ENCODE measurements around the gene MLPH. TPM values are rescaled to one million over a fixed set of nuclear protein-coding genes. Genes with fewer than 3 reads are reported as not detected.

Gene MLPH
- total and polyA plus RNA-seq, 2 donors (not counting 1 experiment from before 2014, with no cell fraction given), result not detected

DNA sequence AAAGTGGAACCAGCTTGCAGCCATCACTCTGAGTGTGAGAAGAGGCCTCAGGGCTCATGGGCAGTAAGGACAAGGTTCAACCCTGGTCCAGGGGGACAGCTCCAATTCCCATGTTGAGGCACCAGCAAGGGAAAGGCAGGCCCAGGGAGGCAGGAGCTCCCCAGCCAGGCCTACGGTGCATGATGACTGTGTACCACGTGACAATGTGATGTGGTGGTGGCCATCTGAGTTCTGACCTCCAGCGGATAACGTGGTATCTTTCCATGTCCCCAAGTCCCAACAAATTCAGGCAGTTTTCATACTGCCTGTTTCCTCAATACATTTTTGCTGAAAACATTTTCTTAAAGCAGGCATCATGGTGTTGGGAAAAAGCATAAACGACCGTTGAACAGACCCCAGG lies 36.9 kb upstream of the MLPH start:
- no peaks in the 10 kb centered on the region for H3K79me2 ChIP-seq (ENCODE audit: control insufficient read depth, insufficient read depth, low read length)
- Mint-ChIP-seq H3K4me1 (no peaks in the 10 kb centered on the region), H3K27ac (no peak overlapping the region), H3K4me3 (no peak overlapping the region), H3K9me3 (ENCODE audit: insufficient read depth) (no peaks in the 10 kb centered on the region), H3K27me3 (peaks cover 12% of the 10 kb centered on the region)
- H4K20me1 ChIP-seq (ENCODE audit: control insufficient read depth, insufficient read depth, low read length, poor library complexity, severe bottlenecking), result no peaks in the 10 kb centered on the region
- H3K27ac ChIP-seq (ENCODE audit: low read length in 2 of 2), result no peak overlapping the region
- WGBS (ENCODE audit: insufficient coverage), result 100% methylated on average over 4 of the region's 6 CpGs
- no peaks in the 10 kb centered on the region for H3K27me3 ChIP-seq (replicated peaks in 1 of 4; ENCODE audit: control extremely low read depth in 1 of 4, control insufficient read depth in 3 of 4, insufficient read depth in 4 of 4, low read length in 3 of 4)
- CTCF ChIA-PET, result no interaction called here
- no peaks in the 10 kb centered on the region for H3K9me3 ChIP-seq (ENCODE audit: control extremely low read depth in 1 of 3, control insufficient read depth in 2 of 3, insufficient read depth in 1 of 3, low read length in 2 of 3)
- no peak for TF ChIP-seq EZH2 (IDR thresholded peaks at IDR 0.05; ENCODE audit: borderline replicate concordance, insufficient read depth, low read depth, low read length, poor library complexity, severe bottlenecking)
- TF ChIP-seq, protein P1, sequence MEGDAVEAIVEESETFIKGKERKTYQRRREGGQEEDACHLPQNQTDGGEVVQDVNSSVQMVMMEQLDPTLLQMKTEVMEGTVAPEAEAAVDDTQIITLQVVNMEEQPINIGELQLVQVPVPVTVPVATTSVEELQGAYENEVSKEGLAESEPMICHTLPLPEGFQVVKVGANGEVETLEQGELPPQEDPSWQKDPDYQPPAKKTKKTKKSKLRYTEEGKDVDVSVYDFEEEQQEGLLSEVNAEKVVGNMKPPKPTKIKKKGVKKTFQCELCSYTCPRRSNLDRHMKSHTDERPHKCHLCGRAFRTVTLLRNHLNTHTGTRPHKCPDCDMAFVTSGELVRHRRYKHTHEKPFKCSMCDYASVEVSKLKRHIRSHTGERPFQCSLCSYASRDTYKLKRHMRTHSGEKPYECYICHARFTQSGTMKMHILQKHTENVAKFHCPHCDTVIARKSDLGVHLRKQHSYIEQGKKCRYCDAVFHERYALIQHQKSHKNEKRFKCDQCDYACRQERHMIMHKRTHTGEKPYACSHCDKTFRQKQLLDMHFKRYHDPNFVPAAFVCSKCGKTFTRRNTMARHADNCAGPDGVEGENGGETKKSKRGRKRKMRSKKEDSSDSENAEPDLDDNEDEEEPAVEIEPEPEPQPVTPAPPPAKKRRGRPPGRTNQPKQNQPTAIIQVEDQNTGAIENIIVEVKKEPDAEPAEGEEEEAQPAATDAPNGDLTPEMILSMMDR (IDR thresholded peaks at IDR 0.05), result no peak
- no peak overlapping the region for H2AFZ ChIP-seq (ENCODE audit: insufficient read depth, low read depth, low read length, poor library complexity, severe bottlenecking)
- H3K4me3 ChIP-seq (ENCODE audit: control extremely low read depth in 1 of 5, extremely low read depth in 1 of 5, insufficient read depth in 1 of 5, low read depth in 2 of 5, low read length in 4 of 5), result no peak overlapping the region
- ATAC-seq (ENCODE audit: low read depth) (no peak), DNase-seq (no peak)
- POLR2A ChIA-PET, result no interaction called here
- H3K4me2 ChIP-seq (replicated peaks; ENCODE audit: low read depth, low read length, poor library complexity, severe bottlenecking), result no peak overlapping the region
- H3K36me3 ChIP-seq (replicated peaks in 1 of 2; ENCODE audit: control extremely low read depth in 1 of 2, control insufficient read depth in 1 of 2, extremely low read depth in 1 of 2, insufficient read depth in 2 of 2, low read length in 1 of 2), result no peaks in the 10 kb centered on the region
- intact Hi-C loops (cut with micrococcal nuclease), result no loop called here
- no peak overlapping the region for H3K9ac ChIP-seq (ENCODE audit: low read length)
- H3K4me1 ChIP-seq (ENCODE audit: control insufficient read depth in 2 of 2, insufficient read depth in 2 of 2, low read length in 2 of 2), result no peaks in the 10 kb centered on the region

DNA sequence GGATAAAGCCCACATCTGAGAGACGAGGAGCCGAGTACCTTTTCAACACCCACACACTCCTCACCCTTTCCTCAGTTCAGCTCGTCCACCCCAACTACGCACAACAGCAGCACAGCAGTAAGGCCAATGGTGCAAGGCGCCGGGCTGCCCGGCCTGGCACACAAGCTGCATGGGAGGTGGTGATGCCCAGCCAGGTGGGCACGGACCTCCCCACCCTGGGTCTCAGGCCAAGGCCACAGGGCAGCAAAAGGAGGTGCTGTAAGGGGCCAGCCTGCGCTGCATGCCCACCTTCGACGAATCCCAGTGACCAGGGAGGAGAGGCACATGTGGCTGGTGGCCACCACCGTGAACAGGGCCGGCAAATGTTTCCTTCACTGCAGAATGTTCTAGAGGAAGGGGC lies 36.5 kb upstream of the MLPH start:
- H3K9me3 Mint-ChIP-seq (ENCODE audit: insufficient read depth), result no peaks in the 10 kb centered on the region
- no peak for TF ChIP-seq EZH2 (IDR thresholded peaks at IDR 0.05; ENCODE audit: borderline replicate concordance, insufficient read depth, low read depth, low read length, poor library complexity, severe bottlenecking)
- TF ChIP-seq, protein P1 (IDR thresholded peaks at IDR 0.05), result no peak
- Histone ChIP-seq H3K36me3 (replicated peaks in 1 of 2; ENCODE audit: control extremely low read depth in 1 of 2, control insufficient read depth in 1 of 2, extremely low read depth in 1 of 2, insufficient read depth in 2 of 2, low read length in 1 of 2) (no peaks in the 10 kb centered on the region), H3K9ac (ENCODE audit: low read length) (no peak overlapping the region), H3K27me3 (replicated peaks in 1 of 4; ENCODE audit: control extremely low read depth in 1 of 4, control insufficient read depth in 3 of 4, insufficient read depth in 4 of 4, low read length in 3 of 4) (no peaks in the 10 kb centered on the region), H3K27ac (ENCODE audit: low read length in 2 of 2) (no peak overlapping the region), H3K4me1 (ENCODE audit: control insufficient read depth in 2 of 2, insufficient read depth in 2 of 2, low read length in 2 of 2) (no peaks in the 10 kb centered on the region), H2AFZ (ENCODE audit: insufficient read depth, low read depth, low read length, poor library complexity, severe bottlenecking) (no peak overlapping the region), H3K4me3 (ENCODE audit: control extremely low read depth in 1 of 5, extremely low read depth in 1 of 5, insufficient read depth in 1 of 5, low read depth in 2 of 5, low read length in 4 of 5) (no peak overlapping the region), H3K4me2 (replicated peaks; ENCODE audit: low read depth, low read length, poor library complexity, severe bottlenecking) (no peak overlapping the region), H3K9me3 (ENCODE audit: control extremely low read depth in 1 of 3, control insufficient read depth in 2 of 3, insufficient read depth in 1 of 3, low read length in 2 of 3) (no peaks in the 10 kb centered on the region), H4K20me1 (ENCODE audit: control insufficient read depth, insufficient read depth, low read length, poor library complexity, severe bottlenecking) (no peaks in the 10 kb centered on the region), H3K79me2 (ENCODE audit: control insufficient read depth, insufficient read depth, low read length) (no peaks in the 10 kb centered on the region)
- CTCF ChIA-PET, result no interaction called here
- H3K4me1 Mint-ChIP-seq, result peaks cover 1% of the 10 kb centered on the region
- peaks cover 12% of the 10 kb centered on the region for H3K27me3 Mint-ChIP-seq
- intact Hi-C loops (cut with micrococcal nuclease), result no loop called here
- ATAC-seq (ENCODE audit: low read depth) (no peak), DNase-seq (no peak)
- 96% methylated on average over 11 of the region's 13 CpGs for WGBS (ENCODE audit: insufficient coverage)
- H3K4me3 Mint-ChIP-seq, result no peak overlapping the region
- H3K27ac Mint-ChIP-seq, result no peak overlapping the region
- POLR2A ChIA-PET, result no interaction called here

Data from B cell (primary cell).